ENCODE data around the gene DNAJC21. TPM values are rescaled to one million over a fixed set of nuclear protein-coding genes. Genes with fewer than 3 reads are reported as not detected.

DNAJC21 gene
- total and polyA plus RNA-seq, 2 experiments from 2014 or later = 35.7 to 37.4 TPM

DNA sequence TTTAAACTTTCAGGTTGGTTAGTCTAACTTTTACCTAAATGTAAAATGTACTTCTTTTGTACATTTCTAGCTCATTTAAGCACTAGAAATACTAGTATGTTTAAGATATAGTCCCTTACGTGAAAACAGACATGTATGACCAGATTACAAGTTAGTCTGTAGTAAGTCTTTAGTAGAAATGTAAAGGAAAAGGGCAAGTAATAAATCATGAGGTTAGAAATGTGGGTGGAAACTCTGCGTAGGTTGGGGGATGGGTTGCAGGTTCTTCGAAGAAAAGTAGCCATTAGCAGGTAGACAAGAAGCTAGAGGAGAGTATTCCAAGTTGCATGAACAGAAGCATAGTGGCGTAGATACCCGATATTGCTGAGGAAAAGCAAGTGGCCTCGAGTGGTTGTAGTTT is 36.9 kb upstream of the DNAJC21 start:
- H3K4me1 ChIP-seq (ENCODE audit: insufficient read depth) = 0 out of 2 replicates have a peak, but pooled peaks cover 4% of the 10 kb centered on the region
- no peak overlapping the region for H3K27ac ChIP-seq (ENCODE audit: low read depth)
- peaks cover 6% of the 10 kb centered on the region for H3K4me1 Mint-ChIP-seq
- ATAC-seq (no peak), DNase-seq (ENCODE audit: low spot score) (no peak)
- H3K4me3 Mint-ChIP-seq = no peak overlapping the region
- no peaks in the 10 kb centered on the region for H3K27me3 Mint-ChIP-seq (ENCODE audit: insufficient read depth, low read depth, poor library complexity)
- H3K36me3 ChIP-seq (ENCODE audit: insufficient read depth) = no peaks in the 10 kb centered on the region
- H3K4me3 ChIP-seq = no peak overlapping the region
- TF ChIP-seq STAT1 (IDR thresholded peaks at IDR 0.05; ENCODE audit: unreplicated experiment) (no peak), ETS1 (IDR thresholded peaks at IDR 0.05) (no peak), ZNF462 (CRISPR knock-in tag; IDR thresholded peaks at IDR 0.05) (no peak), POLR2AphosphoS5 (IDR thresholded peaks at IDR 0.05; ENCODE audit: low read depth) (no peak), CREB1 (CRISPR knock-in tag; IDR thresholded peaks at IDR 0.05; ENCODE audit: low read depth) (no peak), EZH2phosphoT487 (IDR thresholded peaks at IDR 0.05; ENCODE audit: unreplicated experiment) (no peak), JUNB (IDR thresholded peaks at IDR 0.05; ENCODE audit: unreplicated experiment) (no peak), ZNF114 (CRISPR knock-in tag; IDR thresholded peaks at IDR 0.05) (no peak), NANOG (IDR thresholded peaks at IDR 0.05; ENCODE audit: borderline replicate concordance) (no peak), EZH2 (IDR thresholded peaks at IDR 0.05; ENCODE audit: low read depth, unreplicated experiment) (no peak), ZNF331 (CRISPR knock-in tag; IDR thresholded peaks at IDR 0.05; ENCODE audit: low read depth) (no peak)
- TF ChIP-seq, protein P1, sequence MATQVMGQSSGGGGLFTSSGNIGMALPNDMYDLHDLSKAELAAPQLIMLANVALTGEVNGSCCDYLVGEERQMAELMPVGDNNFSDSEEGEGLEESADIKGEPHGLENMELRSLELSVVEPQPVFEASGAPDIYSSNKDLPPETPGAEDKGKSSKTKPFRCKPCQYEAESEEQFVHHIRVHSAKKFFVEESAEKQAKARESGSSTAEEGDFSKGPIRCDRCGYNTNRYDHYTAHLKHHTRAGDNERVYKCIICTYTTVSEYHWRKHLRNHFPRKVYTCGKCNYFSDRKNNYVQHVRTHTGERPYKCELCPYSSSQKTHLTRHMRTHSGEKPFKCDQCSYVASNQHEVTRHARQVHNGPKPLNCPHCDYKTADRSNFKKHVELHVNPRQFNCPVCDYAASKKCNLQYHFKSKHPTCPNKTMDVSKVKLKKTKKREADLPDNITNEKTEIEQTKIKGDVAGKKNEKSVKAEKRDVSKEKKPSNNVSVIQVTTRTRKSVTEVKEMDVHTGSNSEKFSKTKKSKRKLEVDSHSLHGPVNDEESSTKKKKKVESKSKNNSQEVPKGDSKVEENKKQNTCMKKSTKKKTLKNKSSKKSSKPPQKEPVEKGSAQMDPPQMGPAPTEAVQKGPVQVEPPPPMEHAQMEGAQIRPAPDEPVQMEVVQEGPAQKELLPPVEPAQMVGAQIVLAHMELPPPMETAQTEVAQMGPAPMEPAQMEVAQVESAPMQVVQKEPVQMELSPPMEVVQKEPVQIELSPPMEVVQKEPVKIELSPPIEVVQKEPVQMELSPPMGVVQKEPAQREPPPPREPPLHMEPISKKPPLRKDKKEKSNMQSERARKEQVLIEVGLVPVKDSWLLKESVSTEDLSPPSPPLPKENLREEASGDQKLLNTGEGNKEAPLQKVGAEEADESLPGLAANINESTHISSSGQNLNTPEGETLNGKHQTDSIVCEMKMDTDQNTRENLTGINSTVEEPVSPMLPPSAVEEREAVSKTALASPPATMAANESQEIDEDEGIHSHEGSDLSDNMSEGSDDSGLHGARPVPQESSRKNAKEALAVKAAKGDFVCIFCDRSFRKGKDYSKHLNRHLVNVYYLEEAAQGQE (IDR thresholded peaks at IDR 0.05; ENCODE audit: unreplicated experiment) = no peak
- TF ChIP-seq, protein P2, sequence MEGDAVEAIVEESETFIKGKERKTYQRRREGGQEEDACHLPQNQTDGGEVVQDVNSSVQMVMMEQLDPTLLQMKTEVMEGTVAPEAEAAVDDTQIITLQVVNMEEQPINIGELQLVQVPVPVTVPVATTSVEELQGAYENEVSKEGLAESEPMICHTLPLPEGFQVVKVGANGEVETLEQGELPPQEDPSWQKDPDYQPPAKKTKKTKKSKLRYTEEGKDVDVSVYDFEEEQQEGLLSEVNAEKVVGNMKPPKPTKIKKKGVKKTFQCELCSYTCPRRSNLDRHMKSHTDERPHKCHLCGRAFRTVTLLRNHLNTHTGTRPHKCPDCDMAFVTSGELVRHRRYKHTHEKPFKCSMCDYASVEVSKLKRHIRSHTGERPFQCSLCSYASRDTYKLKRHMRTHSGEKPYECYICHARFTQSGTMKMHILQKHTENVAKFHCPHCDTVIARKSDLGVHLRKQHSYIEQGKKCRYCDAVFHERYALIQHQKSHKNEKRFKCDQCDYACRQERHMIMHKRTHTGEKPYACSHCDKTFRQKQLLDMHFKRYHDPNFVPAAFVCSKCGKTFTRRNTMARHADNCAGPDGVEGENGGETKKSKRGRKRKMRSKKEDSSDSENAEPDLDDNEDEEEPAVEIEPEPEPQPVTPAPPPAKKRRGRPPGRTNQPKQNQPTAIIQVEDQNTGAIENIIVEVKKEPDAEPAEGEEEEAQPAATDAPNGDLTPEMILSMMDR (conservative IDR thresholded peaks at IDR 0.05; ENCODE audit: low read depth in 2 of 2) = no peak
- no peaks in the 10 kb centered on the region for H3F3A ChIP-seq (replicated peaks; ENCODE audit: low read depth)
- no peak overlapping the region for H3K4me2 ChIP-seq
- H3K27me3 ChIP-seq (ENCODE audit: insufficient read depth) = no peaks in the 10 kb centered on the region
- no peak overlapping the region for H2AFZ ChIP-seq
- H3K79me2 ChIP-seq (replicated peaks; ENCODE audit: insufficient read depth) = no peaks in the 10 kb centered on the region
- H3K9me2 ChIP-seq (ENCODE audit: insufficient read depth) = no peaks in the 10 kb centered on the region
- H3K27ac Mint-ChIP-seq = no peak overlapping the region
- H4K20me1 ChIP-seq (replicated peaks; ENCODE audit: insufficient read depth) = no peaks in the 10 kb centered on the region
- H3K36me3 Mint-ChIP-seq (ENCODE audit: low read depth) = no peaks in the 10 kb centered on the region
- no peaks in the 10 kb centered on the region for H3K9me3 Mint-ChIP-seq

All from GM23338 (cell line).